Lower leg skin (tissue), 4 donors: ENCODE data around the gene CWC27. TPM values are rescaled to one million over a fixed set of nuclear protein-coding genes. Genes with fewer than 3 reads are reported as not detected.

ENCODE experiments used
- DNase-seq, 2 donors: peaks; one replicate each; pipeline ENCODE4 v3.0.0-alpha.2; 2019; ENCODE audit warnings: low spot score in 2 of 2
- H3K4me3 ChIP-seq: fragments of 200-600 bp; sonication (generic); 2 replicates; pipeline ENCODE4 v1.5.1; 2017; ENCODE audit warnings: mild to moderate bottlenecking, low read depth; ENCODE audit not compliant: poor library complexity, severe bottlenecking
- CTCF ChIP-seq, 3 donors: fragments of 450-650 bp; IDR thresholded peaks; one replicate each; pipeline ENCODE4 v1.5.1; 2016; ENCODE audit warnings: antibody characterized with exemption in 3 of 3, mild to moderate bottlenecking in 3 of 3, moderate library complexity in 2 of 3
- POLR2A ChIP-seq, 2 donors: fragments of 450-650 bp; IDR thresholded peaks; one replicate each; pipeline ENCODE4 v1.6.1; 2016 to 2017; ENCODE audit warnings: antibody characterized with exemption in 2 of 2, mild to moderate bottlenecking in 1 of 2, moderate library complexity in 1 of 2
- WGBS, 2 donors: methylation state at CpG; one replicate each; pipeline ENCODE4 v1.1.5; 2018; 5-methylcytosine and 5-hydroxymethylcytosine counted together
- intact Hi-C: fragments of 100-400 bp; cut with DNase I; formaldehyde crosslinking; loops from one replicate; pipeline ENCODE4 v1.15.0; 2023; ENCODE audit warnings: low total_unique reads
- total RNA-seq, 4 donors: library from RNA; depleted of rRNA; stranded (reverse); fragments of >200 nt; gene quantifications; one replicate each; pipeline ENCODE4 v1.1.0, GENCODE V29; 2016

Gene CWC27
- total RNA-seq, 4 donors from 2014 or later, result 10.3 to 17.8 (median 13.7) TPM

- 63 to 65% methylated on average over 2 of the region's 2 CpGs for WGBS, 2 donors
- H3K4me3 ChIP-seq, result no peak overlapping the region
- TF ChIP-seq CTCF (IDR thresholded peaks at IDR 0.05) (no peak), POLR2A (IDR thresholded peaks at IDR 0.05) (no peak)
- intact Hi-C loops, result no loop called here
- no peak for DNase-seq
Observed at GRCh38 chr5:65047948-65048690, 279.4 kb downstream of the CWC27 start.

GRCh38 chr5:65050140-65050539 lies 281.4 kb downstream of the CWC27 start:
- intact Hi-C loops, result no loop called here
- H3K4me3 ChIP-seq, result no peak overlapping the region
- DNase-seq, result no peak
- no peak for TF ChIP-seq CTCF (IDR thresholded peaks at IDR 0.05)
- TF ChIP-seq POLR2A (IDR thresholded peaks at IDR 0.05), result no peak

GRCh38 chr5:65050826-65051498 lies 282.2 kb downstream of the CWC27 start:
- no peak for TF ChIP-seq POLR2A (IDR thresholded peaks at IDR 0.05)
- no peak for TF ChIP-seq CTCF (IDR thresholded peaks at IDR 0.05)
- intact Hi-C loops, result no loop called here
- no peak overlapping the region for H3K4me3 ChIP-seq
- DNase-seq, result no peak
- 42 to 44% methylated on average over 5 of the region's 5 CpGs for WGBS, 2 donors

GRCh38 chr5:65055938-65056337 lies 287.2 kb downstream of the CWC27 start:
- WGBS, 2 donors, result 89 to 96% methylated on average over 1 of the region's 1 CpG
- intact Hi-C loops, result no loop called here

More at GRCh38 chr5:65055938-65056337, 287.2 kb downstream of the CWC27 start:
- DNase-seq, result no peak
- TF ChIP-seq POLR2A (IDR thresholded peaks at IDR 0.05), result no peak
- no peak for TF ChIP-seq CTCF (IDR thresholded peaks at IDR 0.05)
- no peak overlapping the region for H3K4me3 ChIP-seq
